GM12891 (cell line): ENCODE results near the gene MEOX1.

Experiments used
- PAX5 ChIP-seq: IDR thresholded peaks from 2 replicates; pipeline ENCODE4 v1.6.1; 2011; ENCODE audit warnings: low read length, moderate library complexity, mild to moderate bottlenecking; ENCODE audit not compliant: insufficient read depth, severe bottlenecking
- POLR2A ChIP-seq: IDR thresholded peaks from 2 replicates; pipeline ENCODE4 v1.6.1; 2011; ENCODE audit warnings: low read depth, low read length, control low read depth
- POLR2AphosphoS5 ChIP-seq: IDR thresholded peaks from 2 replicates; pipeline ENCODE4 v1.6.1; 2011; ENCODE audit warnings: low read depth, low read length, control low read depth
- POU2F2 ChIP-seq: IDR thresholded peaks from 2 replicates; pipeline ENCODE4 v1.6.1; 2011; ENCODE audit warnings: low read depth, mild to moderate bottlenecking, control low read depth, low read length, moderate library complexity
- SPI1 ChIP-seq: IDR thresholded peaks from 2 replicates; pipeline ENCODE4 v1.6.1; 2011; ENCODE audit warnings: low read depth, low read length, control low read depth
- TAF1 ChIP-seq: IDR thresholded peaks from 2 replicates; pipeline ENCODE4 v1.6.1; 2011; ENCODE audit warnings: low read depth, low read length, control low read depth

DNA sequence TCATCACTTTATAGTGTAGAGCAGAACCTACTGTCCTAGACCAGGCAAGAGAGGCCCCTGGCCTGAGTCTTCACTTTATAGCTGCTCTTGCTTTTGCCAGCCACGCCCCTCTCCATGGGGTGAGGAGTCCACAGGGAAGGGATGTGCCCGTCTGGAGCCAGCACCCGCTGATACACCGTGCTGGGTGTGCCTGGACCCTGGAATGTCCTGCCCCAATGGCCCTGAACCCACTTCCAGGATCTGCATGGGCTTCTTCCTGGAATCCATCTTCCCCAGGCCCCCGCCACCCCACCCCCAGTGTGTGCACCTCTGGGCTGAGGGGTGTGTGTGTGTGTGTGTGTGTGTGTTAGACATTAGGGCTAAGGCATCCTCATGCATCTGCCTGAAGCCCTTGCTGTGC, 44.9 kb downstream of the MEOX1 start:
- no peak for TF ChIP-seq PAX5
- TF ChIP-seq POLR2AphosphoS5 = no peak
- TF ChIP-seq POLR2A = no peak
- TF ChIP-seq SPI1 = no peak
- no peak for TF ChIP-seq TAF1
- no peak for TF ChIP-seq POU2F2
